CD14-positive monocyte (primary cell): ENCODE data around the gene ACOT7. TPM values are rescaled to one million over a fixed set of nuclear protein-coding genes. Genes with fewer than 3 reads are reported as not detected.

Source experiments
- DNase-seq, 3 donors: peaks; one replicate each; pipeline ENCODE4 v3.0.0-alpha.2; 2011 to 2022
- H2AFZ ChIP-seq: 2 replicates; pipeline ENCODE4 v1.6.0; 2012; ENCODE audit warnings: mild to moderate bottlenecking, low read depth, low read length, inconsistent platforms; ENCODE audit not compliant: insufficient read depth, poor library complexity, severe bottlenecking
- H3K27ac ChIP-seq, 2 donors: 1 replicate in 1 of 2; 2 replicates in 1 of 2; pipeline ENCODE4 v1.5.1; 2012 to 2013; ENCODE audit warnings: low read length in 2 of 2, control low read depth in 1 of 2, inconsistent platforms in 1 of 2, low read depth in 1 of 2, mild to moderate bottlenecking in 1 of 2
- H3K27me3 ChIP-seq, 2 donors: one replicate each; pipeline versions ENCODE4 v1.6.0 to v1.6.1; 2011 to 2013; ENCODE audit warnings: low read length in 2 of 2; ENCODE audit not compliant: control insufficient read depth in 2 of 2, insufficient read depth in 2 of 2
- H3K36me3 ChIP-seq, 2 donors: replicated peaks in 1 of 2; 1 replicate in 1 of 2; 2 replicates in 1 of 2; pipeline versions ENCODE4 v1.5.1 to v1.6.1; 2012 to 2013; ENCODE audit warnings: low read length in 2 of 2, control low read depth in 1 of 2, inconsistent platforms in 1 of 2, mild to moderate bottlenecking in 1 of 2; ENCODE audit not compliant: insufficient read depth in 2 of 2, control insufficient read depth in 1 of 2
- H3K4me1 ChIP-seq, 2 donors: 1 replicate in 1 of 2; 2 replicates in 1 of 2; pipeline versions ENCODE4 v1.5.1 to v1.6.1; 2012 to 2013; ENCODE audit warnings: low read length in 2 of 2, control low read depth in 1 of 2, inconsistent platforms in 1 of 2, mild to moderate bottlenecking in 1 of 2, moderate library complexity in 1 of 2; ENCODE audit not compliant: insufficient read depth in 2 of 2, control insufficient read depth in 1 of 2
- H3K4me2 ChIP-seq: replicated peaks from 2 replicates; pipeline ENCODE3; 2012; ENCODE audit warnings: low read length, moderate library complexity, mild to moderate bottlenecking; ENCODE audit not compliant: poor library complexity, severe bottlenecking; ENCODE audit errors: extremely low read depth
- H3K4me3 ChIP-seq, 3 experiments: fragments of 200-600 bp in 1 of 3; sonication (generic) in 1 of 3; replicated peaks in 1 of 3; 1 replicate in 2 of 3; 2 replicates in 1 of 3; pipeline ENCODE4 v1.5.1; 2011 to 2013; ENCODE audit warnings: low read length in 3 of 3, mild to moderate bottlenecking in 3 of 3, control low read depth in 2 of 3, low read depth in 2 of 3, inconsistent platforms in 1 of 3, moderate library complexity in 1 of 3
- H3K79me2 ChIP-seq: 2 replicates; pipeline ENCODE4 v1.6.0; 2012; ENCODE audit warnings: mild to moderate bottlenecking, control low read depth, inconsistent platforms, low read length, moderate library complexity; ENCODE audit not compliant: insufficient read depth
- H3K9ac ChIP-seq: 2 replicates; pipeline ENCODE4 v1.6.0; 2017; ENCODE audit warnings: low read length, mild to moderate bottlenecking; ENCODE audit not compliant: insufficient read depth, poor library complexity, severe bottlenecking
- H3K9me3 ChIP-seq, 2 donors: replicated peaks in 1 of 2; 1 replicate in 1 of 2; 2 replicates in 1 of 2; pipeline versions ENCODE4 v1.5.1 to v1.6.1; 2012 to 2013; ENCODE audit warnings: low read length in 2 of 2, control low read depth in 1 of 2; ENCODE audit not compliant: control insufficient read depth in 1 of 2, insufficient read depth in 1 of 2
- H4K20me1 ChIP-seq: 2 replicates; pipeline ENCODE4 v1.6.0; 2012; ENCODE audit warnings: mild to moderate bottlenecking, low read length, control low read depth, moderate library complexity; ENCODE audit not compliant: insufficient read depth
- H3K27ac Mint-ChIP-seq, 7 donors: one replicate each; pipeline ENCODE4 v1.8.0; 2020; ENCODE audit warnings: mild to moderate bottlenecking in 7 of 7, mixed read lengths in 7 of 7, moderate library complexity in 6 of 7, inconsistent platforms in 2 of 7
- H3K27me3 Mint-ChIP-seq, 3 donors: one replicate each; pipeline ENCODE4 v1.8.0; 2021 to 2022; ENCODE audit warnings: low read depth in 3 of 3, mild to moderate bottlenecking in 3 of 3, mixed read lengths in 3 of 3, moderate library complexity in 3 of 3, inconsistent platforms in 1 of 3
- H3K36me3 Mint-ChIP-seq, 2 donors: one replicate each; pipeline ENCODE4 v1.8.0; 2020; ENCODE audit warnings: mixed read lengths in 2 of 2, inconsistent platforms in 1 of 2, mild to moderate bottlenecking in 1 of 2
- H3K4me1 Mint-ChIP-seq: one replicate; pipeline ENCODE4 v1.8.0; 2020; ENCODE audit warnings: mild to moderate bottlenecking, mixed read lengths
- H3K4me3 Mint-ChIP-seq, 2 donors: one replicate each; pipeline ENCODE4 v1.8.0; 2020; ENCODE audit warnings: mild to moderate bottlenecking in 2 of 2, mixed read lengths in 2 of 2, moderate library complexity in 1 of 2
- H3K9me3 Mint-ChIP-seq, 7 donors: one replicate each; pipeline ENCODE4 v1.8.0; 2020 to 2022; ENCODE audit warnings: mixed read lengths in 7 of 7, mild to moderate bottlenecking in 6 of 7, moderate library complexity in 6 of 7, inconsistent platforms in 2 of 7
- CTCF ChIP-seq: fragments of 200-600 bp; IDR thresholded peaks from one replicate; pipeline ENCODE4 v1.8.0; 2022; ENCODE audit warnings: antibody characterized with exemption, mild to moderate bottlenecking
- WGBS: methylation state at CpG from one replicate; pipeline ENCODE4 v1.1.5; 2013; ENCODE audit warnings: missing lambda C conversion rate; ENCODE audit not compliant: insufficient coverage; 5-methylcytosine and 5-hydroxymethylcytosine counted together
- intact Hi-C, 2 donors: fragments of 100-400 bp; cut with micrococcal nuclease; formaldehyde crosslinking; loops; one replicate each; pipeline versions ENCODE4 v1.15.0 to v1.15.1; 2023
- polyA plus RNA-seq, 3 donors: library from polyadenylated mRNA; depleted of rRNA in 1 of 3; unstranded in 2 of 3; stranded (reverse) in 1 of 3; fragments of 300-500 nt in 2 of 3; fragments of >200 nt in 1 of 3; fragmentation: Illumina TruSeq in 2 of 3; gene quantifications; 1 replicate in 2 of 3; 2 replicates in 1 of 3; pipeline ENCODE4 v1.2.3, GENCODE V29; 2012 to 2021

Gene ACOT7
- polyA plus RNA-seq, 3 donors: 0.63 to 4.3 (median 1.4) TPM

DNA sequence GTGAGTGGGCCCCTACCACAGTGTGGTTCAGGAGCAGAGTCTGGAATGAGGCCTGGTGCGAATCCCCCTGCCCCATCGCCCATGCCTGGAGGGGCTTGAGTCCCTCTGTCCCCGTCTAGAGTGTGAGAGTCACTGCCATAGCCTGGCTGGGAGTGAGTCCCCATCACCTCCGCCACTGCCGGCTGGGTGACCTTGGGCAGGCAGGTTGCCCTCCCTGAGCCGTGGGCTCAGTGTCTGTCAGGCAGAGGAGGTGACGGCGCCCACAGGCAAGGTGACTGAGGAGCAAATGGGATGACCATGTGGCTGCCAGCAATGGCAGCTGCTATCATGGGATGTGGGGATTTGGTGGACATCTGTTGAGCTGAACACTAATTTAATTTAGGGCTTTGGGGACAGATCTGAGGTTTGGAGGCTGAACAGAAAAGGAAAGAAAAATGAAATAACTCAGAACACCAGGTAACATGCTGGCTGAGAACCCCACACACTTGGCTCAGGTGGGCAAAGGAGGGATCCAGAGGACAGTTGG lies 94.6 kb downstream of the ACOT7 start:
- Histone ChIP-seq H3K27me3 (no peaks in the 10 kb centered on the region), H4K20me1 (no peaks in the 10 kb centered on the region), H3K4me1 (no peaks in the 10 kb centered on the region), H2AFZ (no peak overlapping the region), H3K4me2 (no peak overlapping the region), H3K79me2 (no peaks in the 10 kb centered on the region), H3K9ac (no peak overlapping the region), H3K27ac (no peak overlapping the region), H3K4me3 (no peak overlapping the region), H3K9me3 (no peaks in the 10 kb centered on the region), H3K36me3 (peaks cover 0 to 2% of the 10 kb centered on the region in 2 donors)
- no peak for DNase-seq
- Mint-ChIP-seq H3K36me3 (peaks cover 3 to 7% of the 10 kb centered on the region in 2 donors), H3K27ac (no peak overlapping the region), H3K27me3 (peaks cover 0 to 1% (median 0%) of the 10 kb centered on the region in 3 donors), H3K4me3 (no peak overlapping the region), H3K9me3 (no peaks in the 10 kb centered on the region), H3K4me1 (no peaks in the 10 kb centered on the region)
- TF ChIP-seq CTCF: no peak
- intact Hi-C loops: no loop called here
- WGBS: 98% methylated on average over 8 of the region's 8 CpGs

DNA sequence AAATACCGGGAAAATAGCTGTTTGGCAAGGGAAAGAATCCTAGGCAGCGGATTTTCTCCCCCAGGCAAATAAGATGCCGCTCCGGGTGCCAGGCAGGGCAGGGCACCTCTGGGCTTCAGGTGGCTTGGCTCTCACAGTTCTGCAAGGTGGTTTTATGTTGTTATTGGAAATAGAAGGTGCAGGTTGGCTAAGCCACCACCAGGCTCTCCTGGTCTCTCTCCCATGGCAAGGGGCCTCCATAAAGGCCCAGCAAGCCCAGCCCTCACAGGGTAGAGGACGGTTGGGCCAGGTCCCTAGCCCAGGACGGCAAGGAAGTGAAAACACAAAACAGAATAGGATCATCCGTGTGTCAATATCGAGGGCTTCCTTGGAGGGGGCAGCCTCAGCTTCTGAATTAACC lies 95.0 kb downstream of the ACOT7 start:
- no peaks in the 10 kb centered on the region for H3K9me3 Mint-ChIP-seq
- no peaks in the 10 kb centered on the region for H3K4me1 Mint-ChIP-seq
- WGBS: 100% methylated on average over 4 of the region's 8 CpGs
- H3K27me3 Mint-ChIP-seq: peaks cover 0 to 2% (median 0%) of the 10 kb centered on the region in 3 donors
- H3K9me3 ChIP-seq: no peaks in the 10 kb centered on the region
- H3K79me2 ChIP-seq: no peaks in the 10 kb centered on the region
- H3K4me1 ChIP-seq: no peaks in the 10 kb centered on the region
- H3K4me3 ChIP-seq: no peak overlapping the region
- H2AFZ ChIP-seq: no peak overlapping the region
- intact Hi-C loops: no loop called here
- DNase-seq: no peak
- no peak overlapping the region for H3K9ac ChIP-seq
- no peak for TF ChIP-seq CTCF
- no peak overlapping the region for H3K4me2 ChIP-seq
- no peaks in the 10 kb centered on the region for H3K27me3 ChIP-seq
- no peak overlapping the region for H3K4me3 Mint-ChIP-seq
- H3K27ac ChIP-seq: no peak overlapping the region
- H3K36me3 ChIP-seq: peaks cover 0 to 4% of the 10 kb centered on the region in 2 donors
- no peaks in the 10 kb centered on the region for H4K20me1 ChIP-seq
- H3K27ac Mint-ChIP-seq: no peak overlapping the region
- H3K36me3 Mint-ChIP-seq: peaks cover 6 to 10% of the 10 kb centered on the region in 2 donors
